A673 (cell line): ENCODE data around the gene ENO3. TPM values are rescaled to one million over a fixed set of nuclear protein-coding genes. Genes with fewer than 3 reads are reported as not detected.

Experiments used
- BruUV-seq: library from RNA; stranded (reverse); fragments of 400-500 nt; replicated peaks from 2 replicates; lab custom pipeline; 2021; lab: Mats Ljungman, UMichigan
- CTCF ChIA-PET: fragments of 300-600 bp; sonication (Branson Sonifier 250); formaldehyde crosslinking; loops from one replicate; lab custom pipeline; 2022; ENCODE audit warnings: antibody characterized with exemption; lab: Charles Lee
- POLR2A ChIA-PET: fragments of 300-600 bp; sonication (Branson Sonifier 250); formaldehyde crosslinking; loops from one replicate; lab custom pipeline; 2022; ENCODE audit warnings: antibody characterized with exemption; ENCODE audit not compliant: low non-redundant PET; lab: Charles Lee
- DNase-seq: peaks from one replicate; pipeline ENCODE4 v3.0.0-alpha.2; 2015; ENCODE audit warnings: low spot score
- H3K27ac ChIP-seq: fragments of 200-600 bp; sonication (generic); 2 replicates; pipeline ENCODE4 v1.5.1; 2016; ENCODE audit warnings: mixed run types, low read depth, mild to moderate bottlenecking, mixed read lengths, antibody characterized with exemption, low read length; ENCODE audit not compliant: poor library complexity, severe bottlenecking
- H3K27me3 ChIP-seq: fragments of 200-600 bp; sonication (generic); replicated peaks from 2 replicates; pipeline ENCODE4 v1.6.1; 2017; ENCODE audit warnings: mixed run types, low read depth, mild to moderate bottlenecking, mixed read lengths, antibody characterized with exemption, low read length; ENCODE audit not compliant: insufficient read depth, poor library complexity
- H3K36me3 ChIP-seq: fragments of 200-600 bp; sonication (generic); 2 replicates; pipeline ENCODE4 v1.6.1; 2016; ENCODE audit warnings: mixed run types, mild to moderate bottlenecking, mixed read lengths, antibody characterized with exemption, low read length; ENCODE audit not compliant: insufficient read depth, poor library complexity, severe bottlenecking
- H3K4me1 ChIP-seq: fragments of 200-600 bp; sonication (generic); 2 replicates; pipeline ENCODE4 v1.6.1; 2017; ENCODE audit warnings: mixed run types, mild to moderate bottlenecking, mixed read lengths, antibody characterized with exemption, low read length; ENCODE audit not compliant: insufficient read depth, poor library complexity, severe bottlenecking
- H3K4me3 ChIP-seq: fragments of 200-600 bp; sonication (generic); 2 replicates; pipeline ENCODE4 v1.5.1; 2016; ENCODE audit warnings: low read depth, mixed run types, mild to moderate bottlenecking, mixed read lengths, low read length; ENCODE audit not compliant: poor library complexity, severe bottlenecking
- H3K9me3 ChIP-seq: fragments of 200-600 bp; sonication (generic); 2 replicates; pipeline ENCODE4 v1.6.1; 2016; ENCODE audit warnings: mixed run types, low read depth, mild to moderate bottlenecking, mixed read lengths, antibody characterized with exemption, low read length; ENCODE audit not compliant: poor library complexity, severe bottlenecking
- CTCF ChIP-seq: fragments of 300-800, 200-600 bp; sonication (generic); conservative IDR thresholded peaks from 2 replicates; pipeline ENCODE4 v1.5.1; 2017; ENCODE audit warnings: low read depth, mild to moderate bottlenecking, antibody characterized with exemption, low read length, moderate library complexity, mixed read lengths
- EZH2 ChIP-seq: fragments of 200-600 bp; sonication (generic); IDR thresholded peaks from 2 replicates; pipeline ENCODE4 v1.6.1; 2017; ENCODE audit warnings: borderline replicate concordance, low read depth, mild to moderate bottlenecking, mixed read lengths, antibody characterized with exemption, low read length; ENCODE audit not compliant: poor library complexity, severe bottlenecking
- intact Hi-C: fragments of 100-400 bp; cut with micrococcal nuclease; formaldehyde crosslinking; loops from one replicate; pipeline ENCODE4 v1.10.0; 2022; ENCODE audit not compliant: unreplicated experiment
- total RNA-seq: library from RNA; stranded (reverse); gene quantifications from 2 replicates; pipeline ENCODE4 v1.2.3, GENCODE V29; 2021

Gene ENO3
- total RNA-seq, 1 experiment from 2014 or later = 12.3 TPM

DNA sequence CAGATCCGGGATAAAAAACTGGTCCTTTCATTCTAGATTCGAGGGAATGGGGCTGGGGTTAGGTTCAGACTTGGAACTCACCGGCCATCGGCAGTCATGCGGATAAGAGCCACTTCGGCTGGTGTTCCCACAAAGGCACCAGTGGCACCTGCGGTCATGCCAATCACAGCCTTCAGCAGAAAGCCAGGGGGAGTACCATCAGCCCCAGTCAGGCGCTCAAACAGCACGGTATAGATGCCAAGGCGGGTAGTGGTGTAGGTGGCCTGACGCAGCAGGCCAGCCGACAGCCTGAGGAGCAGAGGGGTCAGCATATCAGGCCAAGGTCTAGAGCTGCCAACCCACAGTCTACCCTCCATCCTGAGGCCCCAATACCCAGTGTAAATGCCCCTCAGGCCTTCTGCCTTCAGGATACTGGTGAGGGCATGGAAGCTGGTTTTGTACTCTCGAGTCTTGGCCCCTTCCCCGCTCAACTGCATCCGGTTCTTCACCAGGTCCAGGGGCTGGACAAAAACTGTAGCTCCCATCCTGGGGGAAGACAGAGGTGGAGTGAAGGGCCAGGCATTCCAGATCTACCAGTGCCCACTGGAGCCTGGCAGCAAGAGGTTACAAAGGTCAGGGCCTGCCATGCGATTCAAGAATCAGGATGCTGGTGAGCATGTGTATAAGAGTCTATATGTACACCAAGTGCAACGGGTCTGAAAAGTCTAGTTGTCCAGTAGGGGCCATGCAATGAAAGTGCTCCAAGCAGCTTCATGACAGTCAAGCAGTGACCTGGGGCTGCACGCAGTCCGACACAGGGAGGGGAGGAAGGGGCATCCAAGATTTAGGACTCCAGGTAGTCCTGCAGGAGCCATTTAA is 12.0 kb upstream of the ENO3 start:
- no peak for TF ChIP-seq EZH2
- TF ChIP-seq CTCF = no peak
- H3K4me3 ChIP-seq = peak overlapping the region; percentile 75
- BruUV-seq = TSS peak; percentile 13
- ChIA-PET CTCF (interaction anchor here (0.7 kb wide), 1 partner anchor 36 kb away, joined by 4 read pairs; the partner anchor contains the start of gene CHRNE), POLR2A (interaction anchor here (0.6 kb wide), 1 partner anchor 29 kb away, joined by 3 read pairs; no protein-coding TSS in a partner anchor)
- peaks cover 15% of the 10 kb centered on the region for H3K4me1 ChIP-seq
- peaks cover 29% of the 10 kb centered on the region for H3K36me3 ChIP-seq
- intact Hi-C loops = no loop called here
- DNase-seq = no peak
- H3K27ac ChIP-seq = peak overlapping the region; percentile 94
- no peaks in the 10 kb centered on the region for H3K27me3 ChIP-seq
- H3K9me3 ChIP-seq = no peaks in the 10 kb centered on the region

GRCh38 chr17:4939546-4939795 is 11.4 kb upstream of the ENO3 start:
- ChIA-PET POLR2A (interaction anchor here (0.6 kb wide), 2 partner anchors 10 to 29 kb away, joined by 3 read pairs; no protein-coding TSS in a partner anchor), CTCF (interaction anchor here (0.7 kb wide), 1 partner anchor 36 kb away, joined by 4 read pairs; the partner anchor contains the start of gene CHRNE)
- H3K9me3 ChIP-seq = no peaks in the 10 kb centered on the region
- H3K27me3 ChIP-seq = no peaks in the 10 kb centered on the region
- no TSS peak for BruUV-seq
- intact Hi-C loops = no loop called here
- H3K27ac ChIP-seq = peak overlapping the region; percentile 94
- H3K36me3 ChIP-seq = peaks cover 34% of the 10 kb centered on the region
- peak overlapping the region; percentile 75 for H3K4me3 ChIP-seq
- TF ChIP-seq CTCF = no peak
- no peak for TF ChIP-seq EZH2
- DNase-seq = no peak
- peaks cover 18% of the 10 kb centered on the region for H3K4me1 ChIP-seq

GRCh38 chr17:4939796-4940554 is 10.9 kb upstream of the ENO3 start, which contains the start of the genes RNF167 and SLC25A11:
RNF167 (plus strand) TSS chr17:4940268; CDS start chr17:4940910, 642 bp downstream.
SLC25A11 (minus strand) TSS chr17:4940046; CDS start chr17:4939910, 136 bp downstream.
- POLR2A ChIA-PET = interaction anchor here (0.6 to 0.7 kb wide), 2 partner anchors 11 to 14 kb away, joined by 3 read pairs; no protein-coding TSS in a partner anchor
- Histone ChIP-seq H3K9me3 (no peaks in the 10 kb centered on the region), H3K36me3 (peaks cover 39% of the 10 kb centered on the region), H3K4me3 (peak within 1 kb of the TSS; percentile 75), H3K4me1 (peaks cover 23% of the 10 kb centered on the region), H3K27me3 (no peaks in the 10 kb centered on the region), H3K27ac (peak within 1 kb of the TSS; percentile 94)
- intact Hi-C loops = no loop called here
- DNase-seq = peak; percentile 100
- CTCF ChIA-PET = interaction anchor here (0.5 to 0.7 kb wide), 3 partner anchors 8 to 37 kb away, joined by 4 read pairs; partner anchors contain the start of genes CHRNE, PFN1 and SPAG7
- BruUV-seq = no TSS peak
- TF ChIP-seq CTCF (no peak), EZH2 (no peak)
